Measurements from ENCODE around the gene NFYC. TPM values are rescaled to one million over a fixed set of nuclear protein-coding genes. Genes with fewer than 3 reads are reported as not detected.

The NFYC gene
- total and polyA plus RNA-seq, 2 of the 8 experiments (the other 6 are each of a cell fraction or from before 2014, with no cell fraction given) = 54.1 to 124 TPM

DNA sequence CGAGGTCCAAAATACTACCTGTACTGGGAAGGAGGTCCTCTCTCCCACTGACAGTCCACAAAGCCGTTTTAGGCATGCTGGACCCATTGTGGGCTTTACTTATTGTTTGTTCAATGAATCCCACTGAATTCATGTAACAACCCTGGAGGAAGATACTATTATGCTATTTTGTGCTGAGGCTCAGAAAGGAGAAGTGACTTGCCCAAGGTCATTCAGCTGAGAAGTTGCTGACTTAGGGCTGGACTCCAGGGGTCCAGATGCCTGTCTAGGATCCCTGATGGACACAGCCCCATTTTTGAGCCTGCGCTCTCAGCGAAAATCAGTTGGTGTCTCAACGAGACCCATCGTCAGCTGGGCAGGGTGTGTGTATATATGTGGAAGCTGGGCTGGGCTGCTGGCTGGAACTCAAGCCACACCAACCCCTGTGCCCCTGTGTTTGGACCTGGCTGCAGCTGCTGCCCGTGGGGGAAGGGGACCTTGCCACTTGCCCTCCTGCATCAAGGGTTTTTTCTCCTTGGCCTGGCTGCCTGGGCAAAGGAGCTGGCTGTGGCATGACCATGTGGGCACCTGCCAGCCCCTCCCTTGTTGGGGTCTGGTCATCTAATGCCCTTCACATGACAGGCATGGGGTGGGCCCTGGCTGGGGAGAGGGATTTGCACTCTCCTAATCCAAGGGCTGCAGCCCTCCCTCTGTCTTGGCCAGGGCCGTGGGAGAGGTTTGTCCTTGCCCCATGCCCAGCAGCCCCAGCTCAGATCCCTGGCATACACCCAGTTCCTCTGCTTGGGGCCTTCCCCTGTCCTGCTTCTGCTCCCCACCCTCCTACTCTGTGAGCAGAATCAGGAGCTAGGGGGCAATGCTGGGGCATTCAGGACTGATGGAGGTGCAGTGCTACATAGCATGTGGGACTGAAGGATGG is 107.1 kb downstream of the NFYC start:
- Histone ChIP-seq H2AK5ac (ENCODE audit: low read depth, low read length) (no peak overlapping the region), H3K9me3 (ENCODE audit: insufficient read depth in 2 of 2, low read depth in 1 of 2, low read length in 1 of 2) (no peaks in the 10 kb centered on the region), H2BK120ac (replicated peaks; ENCODE audit: low read depth, low read length) (no peak overlapping the region), H3K9ac (replicated peaks in 1 of 4; ENCODE audit: extremely low read depth in 1 of 4, low read depth in 3 of 4, low read length in 3 of 4) (no peak overlapping the region; a peak in 1 of 7 replicates), H3K4me3 (ENCODE audit: extremely low read depth in 1 of 4, insufficient read depth in 2 of 4, low read depth in 3 of 4, low read length in 4 of 4) (no peak overlapping the region), H2BK15ac (ENCODE audit: low read length) (no peak overlapping the region), H2BK5ac (ENCODE audit: low read depth, low read length) (no peak overlapping the region), H4K91ac (replicated peaks; ENCODE audit: insufficient read length, low read length) (no peak overlapping the region), H4K5ac (ENCODE audit: insufficient read length, low read depth, low read length) (no peak overlapping the region), H2BK20ac (ENCODE audit: low read length) (0 out of 2 replicates have a peak overlapping the region, but pooled peaks have one; percentile 48), H2BK12ac (ENCODE audit: low read depth, low read length) (peak overlapping the region; percentile 33; the same call in 1 of the 2 replicates), H4K8ac (ENCODE audit: extremely low read depth, insufficient read depth, low read length) (no peak overlapping the region), H3K14ac (ENCODE audit: insufficient read length) (no peak overlapping the region), H3K4ac (replicated peaks; ENCODE audit: insufficient read length, low read depth, low read length) (no peak overlapping the region), H3K36me3 (ENCODE audit: control insufficient read depth in 2 of 4, insufficient read depth in 4 of 4, low read length in 3 of 4) (no peaks in the 10 kb centered on the region), H3K18ac (ENCODE audit: extremely low read depth, low read length) (no peak overlapping the region), H3K27ac (ENCODE audit: low read depth, low read length) (no peak overlapping the region), H2AFZ (ENCODE audit: low read length) (no peak overlapping the region), H3K79me1 (ENCODE audit: low read depth, low read length) (no peaks in the 10 kb centered on the region), H3K4me1 (replicated peaks in 1 of 4; ENCODE audit: control insufficient read depth in 3 of 4, insufficient read depth in 4 of 4, low read length in 3 of 4) (peaks cover 9 to 28% (median 19%) of the 10 kb centered on the region in 4 experiments), H3K27me3 (replicated peaks in 1 of 4; ENCODE audit: control insufficient read depth in 3 of 4, extremely low read depth in 1 of 4, insufficient read depth in 3 of 4, low read length in 3 of 4) (peaks cover 0 to 6% (median 4%) of the 10 kb centered on the region in 4 experiments; a peak in 3 of 7 replicates), H3K79me2 (ENCODE audit: control insufficient read depth in 1 of 2, insufficient read depth in 2 of 2, low read length in 2 of 2) (no peaks in the 10 kb centered on the region), H3K56ac (replicated peaks; ENCODE audit: insufficient read length, low read depth, low read length) (no peak overlapping the region), H4K20me1 (replicated peaks in 1 of 2; ENCODE audit: control insufficient read depth in 1 of 2, insufficient read depth in 2 of 2, low read length in 2 of 2) (no peaks in the 10 kb centered on the region), H3K23me2 (ENCODE audit: low read depth, low read length) (peaks cover 3% of the 10 kb centered on the region; the same call in 1 of the 2 replicates), H3K23ac (ENCODE audit: insufficient read length) (no peak overlapping the region), H3K4me2 (ENCODE audit: insufficient read depth in 1 of 2, low read depth in 2 of 2, low read length in 2 of 2) (no peak overlapping the region)
- TF ChIP-seq JUN (IDR thresholded peaks at IDR 0.05; ENCODE audit: low read depth, low read length) = no peak
- no peak for TF ChIP-seq POU5F1 (IDR thresholded peaks at IDR 0.05; ENCODE audit: low read depth, low read length)
- TF ChIP-seq SP1 (IDR thresholded peaks at IDR 0.05; ENCODE audit: low read depth, low read length) = no peak
- TF ChIP-seq, protein P1, sequence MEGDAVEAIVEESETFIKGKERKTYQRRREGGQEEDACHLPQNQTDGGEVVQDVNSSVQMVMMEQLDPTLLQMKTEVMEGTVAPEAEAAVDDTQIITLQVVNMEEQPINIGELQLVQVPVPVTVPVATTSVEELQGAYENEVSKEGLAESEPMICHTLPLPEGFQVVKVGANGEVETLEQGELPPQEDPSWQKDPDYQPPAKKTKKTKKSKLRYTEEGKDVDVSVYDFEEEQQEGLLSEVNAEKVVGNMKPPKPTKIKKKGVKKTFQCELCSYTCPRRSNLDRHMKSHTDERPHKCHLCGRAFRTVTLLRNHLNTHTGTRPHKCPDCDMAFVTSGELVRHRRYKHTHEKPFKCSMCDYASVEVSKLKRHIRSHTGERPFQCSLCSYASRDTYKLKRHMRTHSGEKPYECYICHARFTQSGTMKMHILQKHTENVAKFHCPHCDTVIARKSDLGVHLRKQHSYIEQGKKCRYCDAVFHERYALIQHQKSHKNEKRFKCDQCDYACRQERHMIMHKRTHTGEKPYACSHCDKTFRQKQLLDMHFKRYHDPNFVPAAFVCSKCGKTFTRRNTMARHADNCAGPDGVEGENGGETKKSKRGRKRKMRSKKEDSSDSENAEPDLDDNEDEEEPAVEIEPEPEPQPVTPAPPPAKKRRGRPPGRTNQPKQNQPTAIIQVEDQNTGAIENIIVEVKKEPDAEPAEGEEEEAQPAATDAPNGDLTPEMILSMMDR (IDR thresholded peaks at IDR 0.05; ENCODE audit: control extremely low read depth in 1 of 3, insufficient read depth in 1 of 3, low read depth in 1 of 3, low read length in 3 of 3) = peak in 1 of 3 experiments; percentile 8; a peak in 1 of 4 replicates
- no peak for TF ChIP-seq CBX8 (IDR thresholded peaks at IDR 0.05; ENCODE audit: borderline replicate concordance, low read depth, low read length)
- no peak for TF ChIP-seq FOSL1 (IDR thresholded peaks at IDR 0.05; ENCODE audit: insufficient read depth, low read depth, low read length)
- no peak for TF ChIP-seq MAFK (IDR thresholded peaks at IDR 0.05; ENCODE audit: low read depth, low read length)
- CTCF ChIA-PET (ENCODE audit: partially characterized antibody) = interaction anchor here (0.5 to 24.5 kb wide), 11 partner anchors 9 to 155 kb away, joined by 3 to 325 read pairs (median 3); no protein-coding TSS in a partner anchor
- DNase-seq (ENCODE audit: low read depth in 1 of 2, low spot score in 2 of 2) = no peak
- no peak for FAIRE-seq
- POLR2A ChIA-PET (ENCODE audit: partially characterized antibody) = interaction anchor here (1.2 to 2.0 kb wide), 4 partner anchors 9 to 106 kb away, joined by 3 to 8 read pairs (median 4); no protein-coding TSS in a partner anchor
- WGBS, 2 experiments (ENCODE audit: extremely low coverage in 1 of 2, insufficient coverage in 1 of 2, insufficient read length in 1 of 2, insufficient replicate concordance in 2 of 2, low coverage in 1 of 2, low lambda C conversion rate in 2 of 2, missing lambda C conversion rate in 1 of 2) = 80% methylated on average over 8 of the region's 8 CpGs; no CpG with 5 or more reads in 1 of the 2 experiments
